Stimulated activated naive CD8-positive, alpha-beta T cell treated with anti-CD3 and anti-CD28 coated beads, Interleukin-15, Interleukin-2, amounts not matched to agents 100 U/mL and 50 U/mL, for 24 hours (primary cell): ENCODE data around the gene CTNNA3.
A peak's percentile ranks its signal among the peaks of the same experiment; 100 is the strongest.
"Not testable (repeated sequence)": the region's sequence is repeated elsewhere in the genome, so short reads cannot be mapped to it uniquely, and the experiment has no call there.

Experiments used
- ATAC-seq: fragments of 150-1000 bp; cut with Tn5 transposase; one replicate; pipeline ENCODE4 v1.10.0; 2021
- DNase-seq: peaks from one replicate; pipeline ENCODE4 v3.0.0; 2021

Gene CTNNA3

DNA sequence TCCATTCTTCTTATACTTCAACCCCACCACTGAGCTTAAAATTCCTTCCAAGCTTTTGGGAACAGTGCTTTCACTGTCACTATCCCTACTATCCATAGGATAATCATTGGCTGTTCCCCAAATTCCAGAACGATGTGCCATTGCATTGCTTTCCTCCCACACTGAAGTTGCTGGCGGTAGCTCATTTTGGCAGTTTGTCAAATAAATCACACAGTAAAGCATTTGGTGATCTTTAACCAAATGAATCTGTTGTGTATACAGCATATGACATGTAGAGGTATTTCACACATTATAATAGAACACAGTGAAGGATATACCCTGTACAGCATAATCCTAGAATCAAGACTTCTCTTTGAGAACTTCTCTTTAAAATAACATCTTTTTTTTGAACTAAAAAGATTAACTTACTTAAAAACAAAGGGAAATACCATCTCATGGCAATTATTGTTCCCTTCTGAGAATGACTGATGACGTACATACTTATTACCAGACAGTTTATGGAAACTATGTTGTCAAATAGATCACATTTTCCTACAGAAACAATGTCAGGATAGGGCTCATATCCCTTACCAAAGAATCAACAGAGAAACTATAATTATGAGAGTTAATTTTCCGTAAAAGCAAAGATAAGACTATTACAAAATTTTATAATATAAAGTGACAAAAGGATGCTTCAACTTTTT is 93.6 kb downstream of the CTNNA3 start:
- DNase-seq = no peak

GRCh38 chr10:67599597-67599996 is 96.4 kb downstream of the CTNNA3 start:
- ATAC-seq = no peak
- no peak for DNase-seq

More for the DNA sequence above, 93.6 kb downstream of the CTNNA3 start:
- no peak for ATAC-seq

GRCh38 chr10:67596641-67597040 is 99.4 kb downstream of the CTNNA3 start:
- DNase-seq (no peak), ATAC-seq (no peak)

DNA sequence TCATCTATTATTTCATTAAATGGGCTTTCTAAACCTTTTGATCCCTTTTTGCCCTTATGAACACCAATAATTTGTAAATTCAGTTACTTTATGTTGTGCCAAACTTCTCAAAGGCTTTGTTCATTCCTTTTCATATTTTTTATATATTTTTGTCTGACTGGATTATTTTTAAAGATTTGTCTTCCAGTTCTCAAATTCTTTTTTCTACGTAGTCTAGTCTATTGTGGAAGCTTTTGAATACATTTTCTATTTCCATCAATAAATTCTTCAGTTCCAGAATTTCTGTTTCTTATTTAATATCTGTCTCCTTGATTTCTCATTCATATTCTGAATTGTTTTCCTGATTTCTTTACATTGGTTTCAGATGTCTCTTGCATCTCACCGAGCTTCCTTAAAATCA is 108.2 kb downstream of the CTNNA3 start:
- DNase-seq (no peak), ATAC-seq (no peak)

GRCh38 chr10:67575532-67575931 is 120.5 kb downstream of the CTNNA3 start:
- ATAC-seq = no peak
- no peak for DNase-seq

- ATAC-seq (no peak), DNase-seq (no peak)
Measured at GRCh38 chr10:67573484-67573883, 122.5 kb downstream of the CTNNA3 start.

- ATAC-seq = no peak
- no peak for DNase-seq
Measured at GRCh38 chr10:67571503-67571902, 124.5 kb downstream of the CTNNA3 start.

- ATAC-seq, DNase-seq: not testable (repeated sequence)
Measured at GRCh38 chr10:67558311-67558710, 137.7 kb downstream of the CTNNA3 start.

DNA sequence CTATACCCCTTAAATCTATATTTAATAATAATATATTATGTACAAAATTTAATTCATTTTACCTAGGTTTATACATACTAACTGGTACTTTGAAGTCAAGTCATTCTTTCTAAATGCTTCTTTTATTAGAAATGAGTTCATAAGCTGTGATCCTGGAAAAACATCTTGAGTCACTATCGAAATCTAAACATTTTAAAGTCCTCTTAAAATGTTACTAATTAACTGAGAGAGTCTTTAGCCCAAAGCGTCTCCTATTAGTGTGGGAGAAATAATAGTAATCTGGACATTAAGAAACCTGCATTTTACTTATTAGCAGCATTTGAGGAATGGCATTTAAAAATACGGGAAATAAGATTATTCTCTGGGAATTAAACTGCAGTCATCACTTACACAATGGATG is 142.7 kb downstream of the CTNNA3 start:
- DNase-seq (no peak), ATAC-seq (no peak)

GRCh38 chr10:67550838-67551402 is 145.1 kb downstream of the CTNNA3 start:
- DNase-seq (no peak), ATAC-seq (no peak)

DNA sequence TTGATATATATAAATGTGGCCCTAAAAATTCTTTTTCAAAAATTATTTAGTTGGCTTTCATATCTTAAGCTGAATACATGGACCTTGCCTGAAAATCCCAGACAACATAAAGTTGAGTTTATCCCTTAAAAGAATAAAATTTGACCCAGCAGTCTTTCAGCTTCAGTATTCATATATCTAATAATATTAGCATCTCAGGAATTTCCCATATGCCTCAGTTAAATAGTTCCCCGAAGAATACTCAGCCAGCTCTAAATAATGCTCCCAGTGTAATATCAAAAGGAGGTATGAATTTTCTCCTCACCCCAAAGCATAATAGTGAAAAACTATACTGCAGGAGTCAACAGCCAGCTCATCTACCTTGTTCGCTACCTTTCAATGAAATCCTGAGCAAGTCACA is 145.9 kb downstream of the CTNNA3 start:
- no peak for ATAC-seq
- no peak for DNase-seq

DNA sequence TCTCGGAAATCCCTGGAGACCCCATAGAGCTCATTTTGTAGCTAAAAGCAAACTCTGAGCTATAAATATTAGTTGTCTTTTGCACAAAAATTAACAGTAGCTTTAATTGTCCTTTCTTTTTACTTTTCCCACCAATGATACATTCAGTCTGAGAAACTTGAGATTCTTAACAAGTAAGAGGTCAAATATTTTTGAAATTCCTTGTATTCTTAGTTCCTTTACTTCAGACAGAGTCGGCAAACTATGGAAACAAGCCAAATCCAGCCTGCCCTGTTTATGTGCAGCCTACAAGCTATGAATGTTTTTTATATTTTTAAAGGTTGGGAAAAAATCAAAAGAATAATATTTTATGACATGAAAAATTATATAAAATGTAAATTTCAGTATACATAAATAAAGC is 146.6 kb downstream of the CTNNA3 start:
- DNase-seq (no peak), ATAC-seq (no peak)

GRCh38 chr10:67541411-67541810 is 154.6 kb downstream of the CTNNA3 start:
- ATAC-seq (no peak), DNase-seq (no peak)

- ATAC-seq (no peak), DNase-seq (no peak)
Measured at GRCh38 chr10:67539312-67539711, 156.7 kb downstream of the CTNNA3 start.

- ATAC-seq (no peak), DNase-seq (no peak)
Measured at GRCh38 chr10:67537906-67538305, 158.1 kb downstream of the CTNNA3 start.

DNA sequence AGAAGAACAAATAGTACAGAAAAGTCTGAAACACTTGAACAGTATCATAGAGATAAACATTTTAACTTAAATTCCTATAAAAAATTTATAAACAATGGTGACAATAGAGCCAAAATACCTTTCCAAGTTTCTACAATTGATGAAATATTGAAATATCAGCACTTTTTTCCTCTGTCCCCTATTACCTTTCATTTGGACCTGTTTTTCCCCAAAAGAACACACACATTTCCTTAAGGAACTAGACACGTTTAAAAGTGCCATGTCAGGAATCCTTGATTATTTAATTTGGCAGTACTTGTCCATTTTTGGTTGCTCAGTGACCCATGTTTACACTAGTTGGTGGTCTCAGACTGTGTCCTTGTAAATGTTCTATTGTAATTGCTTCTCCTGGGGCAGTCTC is 162.6 kb downstream of the CTNNA3 start:
- DNase-seq (no peak), ATAC-seq (no peak)

GRCh38 chr10:67530990-67531389 is 165.0 kb downstream of the CTNNA3 start:
- ATAC-seq, DNase-seq: not testable (repeated sequence)

DNA sequence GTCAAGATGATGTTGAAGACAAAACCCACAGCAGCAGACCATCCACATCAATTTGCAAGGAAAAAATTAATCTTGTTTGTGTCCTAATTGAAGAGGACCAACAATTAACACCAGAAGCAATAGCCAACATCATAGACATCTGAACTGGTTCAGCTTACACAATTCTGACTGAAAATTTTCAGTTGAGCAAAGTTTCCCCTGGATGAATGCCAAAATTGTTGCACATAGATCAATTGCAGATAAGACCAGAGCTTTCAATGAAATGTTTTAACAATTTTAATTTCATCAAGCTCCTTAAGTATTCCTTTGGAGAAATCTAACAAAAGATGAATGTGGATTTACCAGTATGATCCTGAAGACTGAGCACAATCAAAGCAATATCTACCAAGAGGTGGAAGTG is 168.6 kb downstream of the CTNNA3 start:
- no peak for ATAC-seq
- DNase-seq = no peak

DNA sequence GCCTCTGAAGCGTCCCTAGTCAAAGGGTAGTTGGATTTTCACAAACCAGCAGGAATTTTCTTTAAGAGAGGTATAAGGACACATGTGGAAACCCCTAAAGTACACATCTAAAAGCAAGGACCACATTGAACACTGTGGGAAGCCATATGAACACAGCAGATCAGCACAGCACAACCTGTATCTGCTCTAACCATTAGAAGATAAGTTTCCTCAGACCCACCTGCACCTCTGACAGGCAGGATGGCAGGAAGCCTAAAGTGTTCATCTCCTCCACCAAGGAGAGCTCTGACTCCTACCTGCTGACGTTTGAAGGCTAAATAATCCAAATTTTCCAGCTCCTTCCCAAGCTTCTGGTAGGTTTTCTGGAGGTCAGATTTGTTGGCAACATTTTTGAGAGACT is 174.4 kb downstream of the CTNNA3 start:
- ATAC-seq (no peak), DNase-seq (no peak)

GRCh38 chr10:67520924-67521520 is 175.0 kb downstream of the CTNNA3 start:
- ATAC-seq (peak; percentile 49), DNase-seq (peak; percentile 16)

DNA sequence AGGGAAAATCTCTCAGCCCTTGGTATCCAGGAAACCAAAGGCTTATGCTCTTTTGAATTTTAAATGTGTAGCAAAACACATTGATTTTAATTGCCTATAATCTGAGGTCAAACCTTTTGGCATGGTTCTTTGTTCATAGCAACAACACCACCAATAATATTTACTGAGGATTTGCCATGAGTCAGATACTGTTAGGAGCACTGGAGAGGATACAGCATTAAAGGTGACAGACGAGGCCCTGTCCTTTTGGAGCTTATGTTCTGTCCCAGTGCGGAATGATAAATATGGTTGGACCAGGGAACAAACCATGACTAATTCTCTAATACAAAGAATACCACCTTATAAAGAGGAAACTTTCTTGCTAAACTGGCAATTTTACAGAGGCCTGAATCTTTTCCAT is 176.6 kb downstream of the CTNNA3 start:
- no peak for ATAC-seq
- no peak for DNase-seq

GRCh38 chr10:67518756-67519155 is 177.2 kb downstream of the CTNNA3 start:
- no peak for DNase-seq
- ATAC-seq = no peak

DNA sequence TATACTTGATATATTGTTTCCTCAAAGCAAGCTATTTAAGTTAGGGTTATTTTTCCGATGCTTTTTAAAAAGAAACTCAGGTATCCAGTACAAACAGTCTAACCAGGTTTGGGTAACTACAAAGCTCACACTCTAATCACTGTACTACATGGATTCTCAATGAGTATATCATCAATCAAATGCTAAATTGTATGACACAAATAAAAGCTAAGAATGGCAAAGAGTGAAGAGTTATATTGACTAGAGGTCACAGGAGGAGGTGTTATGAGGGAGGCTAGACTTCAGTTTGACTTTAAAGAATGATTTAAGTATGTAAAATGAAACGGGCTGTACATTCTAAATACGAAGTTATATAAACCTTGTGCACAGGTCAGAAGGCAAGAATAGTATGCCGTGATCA is 178.0 kb downstream of the CTNNA3 start:
- DNase-seq = no peak
- no peak for ATAC-seq

DNA sequence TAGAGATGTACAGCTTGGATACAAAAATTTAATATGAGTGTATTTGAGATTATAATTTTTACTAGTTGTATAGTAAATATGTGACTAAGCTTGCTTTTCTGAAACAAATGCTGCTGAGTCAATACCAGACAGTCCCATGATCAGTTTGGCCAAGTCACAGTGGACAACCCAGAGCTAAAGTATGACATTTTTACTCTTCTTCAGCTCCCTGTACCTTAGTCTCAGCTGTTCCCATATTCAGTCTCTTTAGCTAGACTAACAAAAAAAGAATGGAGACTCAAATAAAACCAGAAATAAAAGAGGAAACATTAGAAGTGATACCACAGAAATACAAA is 189.3 kb downstream of the CTNNA3 start:
- DNase-seq (no peak), ATAC-seq (no peak)
